Spinal cord (tissue), 10 donors: ENCODE data around the gene GOLT1B. TPM values are rescaled to one million over a fixed set of nuclear protein-coding genes. Genes with fewer than 3 reads are reported as not detected.

Experiments used
- DNase-seq, 6 donors: peaks; one replicate each; pipeline versions ENCODE4 v3.0.0 to v3.0.0-alpha.2; 2013 to 2015; ENCODE audit warnings: low spot score in 6 of 6, low read depth in 4 of 6
- H3K27ac ChIP-seq: one replicate; pipeline ENCODE4 v1.5.1; 2013; ENCODE audit warnings: low read depth, low read length, control low read depth
- H3K27me3 ChIP-seq: one replicate; pipeline ENCODE4 v1.6.1; 2013; ENCODE audit warnings: low read length; ENCODE audit not compliant: control insufficient read depth, insufficient read depth
- H3K36me3 ChIP-seq: one replicate; pipeline ENCODE4 v1.6.1; 2013; ENCODE audit warnings: low read length; ENCODE audit not compliant: control insufficient read depth, insufficient read depth
- H3K4me1 ChIP-seq: one replicate; pipeline ENCODE4 v1.6.1; 2013; ENCODE audit warnings: low read length; ENCODE audit not compliant: control insufficient read depth, insufficient read depth
- H3K4me3 ChIP-seq: one replicate; pipeline ENCODE4 v1.5.1; 2013; ENCODE audit warnings: low read depth, low read length, control low read depth
- H3K9me3 ChIP-seq: one replicate; pipeline ENCODE4 v1.6.1; 2013; ENCODE audit warnings: low read length; ENCODE audit not compliant: control insufficient read depth, insufficient read depth
- WGBS: methylation state at CpG from one replicate; pipeline ENCODE4 v1.1.5; 2013; ENCODE audit warnings: missing lambda C conversion rate; ENCODE audit not compliant: insufficient coverage; 5-methylcytosine and 5-hydroxymethylcytosine counted together
- polyA plus RNA-seq, 2 donors: library from polyadenylated mRNA; unstranded; fragments of 120-200 nt; gene quantifications; one replicate each; pipeline ENCODE4 v1.2.1, GENCODE V29; 2013; ENCODE audit not compliant: insufficient read length in 2 of 2
- total RNA-seq, 2 donors: library from RNA; depleted of rRNA in 1 of 2; stranded (reverse); fragments of 120-200 nt in 1 of 2; fragments of >200 nt in 1 of 2; gene quantifications; one replicate each; pipeline versions ENCODE4 v1.2.3 to v1.2.4, GENCODE V29; 2013 to 2014
- donor health status: healthy.

GOLT1B gene
- total and polyA plus RNA-seq, 4 donors, result 36.6 to 69.7 (median 40.5) TPM

GRCh38 chr12:21509768-21510167 is 8.2 kb downstream of the GOLT1B start:
- WGBS, result 45% methylated on average over 2 of the region's 2 CpGs
- Histone ChIP-seq H3K4me1 (no peaks in the 10 kb centered on the region), H3K9me3 (no peaks in the 10 kb centered on the region), H3K27ac (no peak overlapping the region), H3K4me3 (no peak overlapping the region), H3K36me3 (peaks cover 13% of the 10 kb centered on the region), H3K27me3 (no peaks in the 10 kb centered on the region)
- DNase-seq, result no peak

GRCh38 chr12:21516281-21516680 is 14.7 kb downstream of the GOLT1B start:
- no peak for DNase-seq
- H3K27me3 ChIP-seq, result no peaks in the 10 kb centered on the region
- no CpG with 5 or more reads among the region's 2 CpGs for WGBS
- no peaks in the 10 kb centered on the region for H3K9me3 ChIP-seq
- H3K27ac ChIP-seq, result no peak overlapping the region
- peaks cover 9% of the 10 kb centered on the region for H3K36me3 ChIP-seq
- H3K4me1 ChIP-seq, result no peaks in the 10 kb centered on the region
- H3K4me3 ChIP-seq, result no peak overlapping the region

GRCh38 chr12:21518451-21518850 is 16.9 kb downstream of the GOLT1B start:
- Histone ChIP-seq H3K4me1 (no peaks in the 10 kb centered on the region), H3K27ac (no peak overlapping the region), H3K4me3 (no peak overlapping the region), H3K36me3 (peaks cover 3% of the 10 kb centered on the region), H3K9me3 (no peaks in the 10 kb centered on the region), H3K27me3 (no peaks in the 10 kb centered on the region)
- no CpG with 5 or more reads among the region's 3 CpGs for WGBS
- peak in 1 of 6 donors; percentile 5 for DNase-seq

- no peak overlapping the region for H3K4me3 ChIP-seq
- no CpG with 5 or more reads among the region's 1 CpG for WGBS
- H3K27me3 ChIP-seq, result no peaks in the 10 kb centered on the region
- DNase-seq, result no peak
- H3K27ac ChIP-seq, result no peak overlapping the region
- H3K4me1 ChIP-seq, result no peaks in the 10 kb centered on the region
- H3K36me3 ChIP-seq, result no peaks in the 10 kb centered on the region
- H3K9me3 ChIP-seq, result no peaks in the 10 kb centered on the region
These were observed 20.0 kb downstream of the GOLT1B start for GRCh38 chr12:21521541-21521940.

- H3K9me3 ChIP-seq, result no peaks in the 10 kb centered on the region
- H3K4me3 ChIP-seq, result no peak overlapping the region
- H3K27me3 ChIP-seq, result peaks cover 6% of the 10 kb centered on the region
- peaks cover 6% of the 10 kb centered on the region for H3K4me1 ChIP-seq
- H3K36me3 ChIP-seq, result no peaks in the 10 kb centered on the region
- DNase-seq, result no peak
- no peak overlapping the region for H3K27ac ChIP-seq
These were observed 21.6 kb downstream of the GOLT1B start for GRCh38 chr12:21523148-21523547.

- Histone ChIP-seq H3K27ac (no peak within 1 kb of the TSS), H3K4me1 (peaks cover 6% of the 10 kb centered on the region), H3K9me3 (no peaks in the 10 kb centered on the region), H3K4me3 (peak within 1 kb of the TSS; percentile 67), H3K27me3 (peaks cover 9% of the 10 kb centered on the region), H3K36me3 (no peaks in the 10 kb centered on the region)
- DNase-seq, result no peak
- no CpG with 5 or more reads among the region's 1 CpG for WGBS
These were observed 24.5 kb downstream of the GOLT1B start, which contains the start of gene SPX for GRCh38 chr12:21526053-21526452. SPX (plus strand) TSS chr12:21526296; CDS start chr12:21526473, 177 bp downstream.

- peak overlapping the region; percentile 67 for H3K4me3 ChIP-seq
- WGBS, result 35% methylated on average over 5 of the region's 12 CpGs
- peak in 2 of 6 donors; percentile 3 to 24 for DNase-seq
These were observed 25.2 kb downstream of the GOLT1B start for GRCh38 chr12:21526721-21527345.

GRCh38 chr12:21527451-21528180 is 26.0 kb downstream of the GOLT1B start:
- peak in 3 of 6 donors; percentile 35 to 79 (median 72) for DNase-seq

More at GRCh38 chr12:21526721-21527345, 25.2 kb downstream of the GOLT1B start:
- no peaks in the 10 kb centered on the region for H3K9me3 ChIP-seq
- H3K4me1 ChIP-seq, result peaks cover 6% of the 10 kb centered on the region
- no peak overlapping the region for H3K27ac ChIP-seq
- peaks cover 9% of the 10 kb centered on the region for H3K27me3 ChIP-seq
- H3K36me3 ChIP-seq, result no peaks in the 10 kb centered on the region

GRCh38 chr12:21528953-21529352 is 27.4 kb downstream of the GOLT1B start:
- Histone ChIP-seq H3K4me1 (peaks cover 6% of the 10 kb centered on the region), H3K4me3 (no peak overlapping the region), H3K27me3 (peaks cover 9% of the 10 kb centered on the region), H3K36me3 (no peaks in the 10 kb centered on the region), H3K9me3 (no peaks in the 10 kb centered on the region), H3K27ac (no peak overlapping the region)
- peak in 1 of 6 donors; percentile 16 for DNase-seq
- 59% methylated on average over 4 of the region's 5 CpGs for WGBS

More at GRCh38 chr12:21527451-21528180, 26.0 kb downstream of the GOLT1B start:
- Histone ChIP-seq H3K4me3 (peak overlapping the region; percentile 67), H3K27ac (peak overlapping the region; percentile 18), H3K4me1 (peaks cover 6% of the 10 kb centered on the region), H3K27me3 (peaks cover 9% of the 10 kb centered on the region), H3K9me3 (no peaks in the 10 kb centered on the region), H3K36me3 (no peaks in the 10 kb centered on the region)
- WGBS, result 0% methylated on average over 57 of the region's 57 CpGs

GRCh38 chr12:21529456-21529855 is 27.9 kb downstream of the GOLT1B start:
- H3K27ac ChIP-seq, result no peak overlapping the region

More at GRCh38 chr12:21529456-21529855, 27.9 kb downstream of the GOLT1B start:
- no peak overlapping the region for H3K4me3 ChIP-seq
- peaks cover 9% of the 10 kb centered on the region for H3K27me3 ChIP-seq
- 75% methylated on average over 1 of the region's 2 CpGs for WGBS
- no peak for DNase-seq
- no peaks in the 10 kb centered on the region for H3K9me3 ChIP-seq
- H3K4me1 ChIP-seq, result peaks cover 6% of the 10 kb centered on the region
- H3K36me3 ChIP-seq, result no peaks in the 10 kb centered on the region
